ENCODE measurements around the gene NFX1. TPM values are rescaled to one million over a fixed set of nuclear protein-coding genes. Genes with fewer than 3 reads are reported as not detected.
A peak's percentile ranks its signal among the peaks of the same experiment; 100 is the strongest.

Gene NFX1
- total RNA-seq, 1 donor from 2014 or later = 31.4 TPM

GRCh38 chr9:33414268-33414667 is 124.0 kb downstream of the NFX1 start:
- intact Hi-C loops (cut with micrococcal nuclease) = no loop called here
- TF ChIP-seq CTCF (IDR thresholded peaks at IDR 0.05; ENCODE audit: borderline replicate concordance) = no peak
- H3K9me3 ChIP-seq (replicated peaks) = no peaks in the 10 kb centered on the region
- H3K27ac ChIP-seq (replicated peaks) = no peak overlapping the region
- H3K4me3 ChIP-seq = no peak overlapping the region
- no peaks in the 10 kb centered on the region for H3K36me3 ChIP-seq
- H3K4me1 ChIP-seq = peaks cover 14% of the 10 kb centered on the region
- H3K27me3 ChIP-seq (ENCODE audit: low read depth) = no peaks in the 10 kb centered on the region
- no peak for DNase-seq

GRCh38 chr9:33414889-33415500 is 124.7 kb downstream of the NFX1 start:
- Histone ChIP-seq H3K27ac (replicated peaks) (no peak overlapping the region), H3K27me3 (ENCODE audit: low read depth) (no peaks in the 10 kb centered on the region), H3K9me3 (replicated peaks) (no peaks in the 10 kb centered on the region), H3K4me1 (peaks cover 14% of the 10 kb centered on the region), H3K4me3 (no peak overlapping the region), H3K36me3 (no peaks in the 10 kb centered on the region)
- intact Hi-C loops (cut with micrococcal nuclease) = no loop called here
- DNase-seq = no peak
- no peak for TF ChIP-seq CTCF (IDR thresholded peaks at IDR 0.05; ENCODE audit: borderline replicate concordance)

- TF ChIP-seq CTCF (IDR thresholded peaks at IDR 0.05; ENCODE audit: borderline replicate concordance) = peak; percentile 86
- intact Hi-C loops (cut with micrococcal nuclease) = no loop called here
- Histone ChIP-seq H3K4me1 (peaks cover 14% of the 10 kb centered on the region), H3K36me3 (no peaks in the 10 kb centered on the region), H3K27ac (replicated peaks) (no peak overlapping the region), H3K4me3 (no peak overlapping the region), H3K27me3 (ENCODE audit: low read depth) (no peaks in the 10 kb centered on the region), H3K9me3 (replicated peaks) (no peaks in the 10 kb centered on the region)
- DNase-seq = peak; percentile 71
Measured at GRCh38 chr9:33415501-33416038, 125.3 kb downstream of the NFX1 start.

- no peaks in the 10 kb centered on the region for H3K36me3 ChIP-seq
- no peaks in the 10 kb centered on the region for H3K9me3 ChIP-seq (replicated peaks)
- no peaks in the 10 kb centered on the region for H3K27me3 ChIP-seq (ENCODE audit: low read depth)
- intact Hi-C loops (cut with micrococcal nuclease) = no loop called here
- no peak overlapping the region for H3K4me3 ChIP-seq
- DNase-seq = no peak
- no peak overlapping the region for H3K27ac ChIP-seq (replicated peaks)
- peaks cover 14% of the 10 kb centered on the region for H3K4me1 ChIP-seq
- no peak for TF ChIP-seq CTCF (IDR thresholded peaks at IDR 0.05; ENCODE audit: borderline replicate concordance)
Measured at GRCh38 chr9:33416996-33417395, 126.7 kb downstream of the NFX1 start.

GRCh38 chr9:33418090-33418489 is 127.8 kb downstream of the NFX1 start:
- DNase-seq = no peak
- no peak for TF ChIP-seq CTCF (IDR thresholded peaks at IDR 0.05; ENCODE audit: borderline replicate concordance)
- intact Hi-C loops (cut with micrococcal nuclease) = no loop called here
- Histone ChIP-seq H3K36me3 (no peaks in the 10 kb centered on the region), H3K4me3 (no peak overlapping the region), H3K4me1 (peaks cover 14% of the 10 kb centered on the region), H3K27ac (replicated peaks) (no peak overlapping the region), H3K9me3 (replicated peaks) (no peaks in the 10 kb centered on the region), H3K27me3 (ENCODE audit: low read depth) (no peaks in the 10 kb centered on the region)
